ENCODE results near the gene C1QTNF12.

C1QTNF12 gene

GRCh38 chr1:1220197-1220596 lies 26.3 kb downstream of the C1QTNF12 start:
- no peak for DNase-seq (ENCODE audit: low spot score)
- in situ Hi-C loops (cut with MboI; ENCODE audit: low pct_unique_long_range_greater_than_20kb, low sequenced_read_pairs, unreplicated experiment), result no loop called here
- TF ChIP-seq CTCF (IDR thresholded peaks at IDR 0.05; ENCODE audit: extremely low read depth, insufficient read depth, missing control alignments), result no peak

GRCh38 chr1:1219341-1219740 lies 27.2 kb downstream of the C1QTNF12 start:
- in situ Hi-C loops (cut with MboI; ENCODE audit: low pct_unique_long_range_greater_than_20kb, low sequenced_read_pairs, unreplicated experiment), result no loop called here
- no peak for DNase-seq (ENCODE audit: low spot score)
- TF ChIP-seq CTCF (IDR thresholded peaks at IDR 0.05; ENCODE audit: extremely low read depth, insufficient read depth, missing control alignments), result no peak

- TF ChIP-seq CTCF (IDR thresholded peaks at IDR 0.05; ENCODE audit: extremely low read depth, insufficient read depth, missing control alignments), result no peak
- in situ Hi-C loops (cut with MboI; ENCODE audit: low pct_unique_long_range_greater_than_20kb, low sequenced_read_pairs, unreplicated experiment), result no loop called here
- no peak for DNase-seq (ENCODE audit: low spot score)
These were observed 27.9 kb downstream of the C1QTNF12 start for GRCh38 chr1:1218524-1219200.

GRCh38 chr1:1217621-1218523 lies 28.6 kb downstream of the C1QTNF12 start:
- no peak for TF ChIP-seq CTCF (IDR thresholded peaks at IDR 0.05; ENCODE audit: extremely low read depth, insufficient read depth, missing control alignments)
- DNase-seq (ENCODE audit: low spot score), result no peak
- in situ Hi-C loops (cut with MboI; ENCODE audit: low pct_unique_long_range_greater_than_20kb, low sequenced_read_pairs, unreplicated experiment), result no loop called here

GRCh38 chr1:1216770-1217620 lies 29.5 kb downstream of the C1QTNF12 start:
- DNase-seq (ENCODE audit: low spot score), result no peak
- TF ChIP-seq CTCF (IDR thresholded peaks at IDR 0.05; ENCODE audit: extremely low read depth, insufficient read depth, missing control alignments), result no peak
- in situ Hi-C loops (cut with MboI; ENCODE audit: low pct_unique_long_range_greater_than_20kb, low sequenced_read_pairs, unreplicated experiment), result no loop called here

- in situ Hi-C loops (cut with MboI; ENCODE audit: low pct_unique_long_range_greater_than_20kb, low sequenced_read_pairs, unreplicated experiment), result no loop called here
- DNase-seq (ENCODE audit: low spot score), result no peak
- no peak for TF ChIP-seq CTCF (IDR thresholded peaks at IDR 0.05; ENCODE audit: extremely low read depth, insufficient read depth, missing control alignments)
These were observed 30.5 kb downstream of the C1QTNF12 start for GRCh38 chr1:1215881-1216605.

Measured in GM13977 (cell line).